Glomerular visceral epithelial cell (primary cell): Measurements from ENCODE around the gene DCUN1D3.
A peak's percentile ranks its signal among the peaks of the same experiment; 100 is the strongest.
"Not testable (repeated sequence)": the region's sequence is repeated elsewhere in the genome, so short reads cannot be mapped to it uniquely, and the experiment has no call there.

ENCODE experiments used
- DNase-seq: peaks from one replicate; pipeline ENCODE4 v3.0.0-alpha.2; 2016; ENCODE audit errors: extremely low spot score

Gene DCUN1D3

DNA sequence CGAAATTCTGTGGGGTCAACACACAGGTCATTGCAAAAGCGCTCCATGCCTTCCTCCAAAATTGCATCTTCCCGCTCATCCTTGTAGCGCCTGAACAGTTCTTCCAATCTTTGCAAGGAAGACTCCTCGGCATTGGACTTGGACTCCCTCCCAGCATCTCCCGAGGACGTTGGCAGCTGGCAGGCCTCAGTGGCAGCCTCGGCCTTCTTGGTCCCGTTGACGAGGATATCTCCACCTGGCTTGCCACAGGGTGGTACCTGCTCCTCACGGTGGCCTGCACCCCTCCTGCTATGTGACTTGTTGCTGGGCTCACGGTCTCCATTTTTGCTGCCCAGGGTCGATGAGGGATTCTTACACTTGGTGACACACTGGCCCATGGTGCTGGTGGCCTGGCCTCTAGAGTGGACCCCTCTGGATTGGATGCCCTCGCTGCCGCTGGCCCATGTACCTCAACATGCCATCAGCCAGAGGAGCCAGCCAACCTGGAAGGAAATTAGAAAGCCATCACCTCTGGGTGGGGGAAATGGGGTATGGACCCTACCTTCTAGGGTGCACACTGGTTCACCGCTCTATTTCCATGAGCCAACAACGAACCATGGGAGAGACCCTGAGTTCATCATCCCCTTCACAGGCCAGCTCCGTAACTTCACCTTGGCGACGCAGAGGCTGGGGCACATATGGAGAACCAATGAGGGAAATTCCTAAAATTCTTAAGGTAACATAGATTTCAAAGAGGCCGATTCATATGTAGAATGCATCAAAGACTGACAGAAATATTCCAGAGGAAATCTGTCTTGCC is 37.8 kb downstream of the DCUN1D3 start:
- DNase-seq = no peak

DNA sequence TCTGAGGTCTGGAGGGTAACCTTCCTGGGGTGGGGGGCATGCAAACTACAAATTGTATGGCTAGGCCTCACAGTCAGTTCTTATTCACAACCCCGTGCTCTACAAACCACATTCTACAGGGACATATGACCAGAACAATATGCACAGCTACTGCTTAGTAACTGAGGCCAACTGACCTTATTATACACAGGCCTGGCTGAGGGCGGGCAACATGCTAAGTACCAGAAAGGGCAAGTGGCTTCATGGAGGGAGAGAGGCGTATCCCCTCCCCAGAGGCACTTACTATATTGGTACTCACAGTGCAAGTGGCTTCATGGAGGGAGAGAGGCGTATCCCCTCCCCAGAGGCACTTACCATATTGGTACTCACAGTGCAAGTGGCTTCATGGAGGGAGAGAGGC is 39.2 kb downstream of the DCUN1D3 start:
- not testable (repeated sequence) for DNase-seq

DNA sequence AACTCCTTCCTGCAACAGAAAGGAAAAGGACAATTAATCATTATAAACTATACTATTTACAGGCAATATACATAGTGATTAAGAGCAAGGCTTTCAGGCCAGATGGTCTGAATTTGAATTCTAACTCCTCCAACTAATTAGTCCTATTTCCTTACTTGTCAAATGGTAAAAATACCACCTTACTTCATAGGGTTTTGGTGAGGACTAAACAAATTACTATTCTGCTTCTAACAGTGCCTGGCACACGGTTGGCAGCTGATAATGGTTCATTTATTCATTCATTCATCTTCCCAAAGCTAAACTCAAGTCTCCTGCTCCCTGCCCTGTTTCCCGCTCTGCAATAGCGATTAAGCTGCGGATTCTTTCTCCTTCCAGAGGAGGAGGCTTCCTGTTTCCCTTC is 39.8 kb downstream of the DCUN1D3 start:
- DNase-seq = no peak

DNA sequence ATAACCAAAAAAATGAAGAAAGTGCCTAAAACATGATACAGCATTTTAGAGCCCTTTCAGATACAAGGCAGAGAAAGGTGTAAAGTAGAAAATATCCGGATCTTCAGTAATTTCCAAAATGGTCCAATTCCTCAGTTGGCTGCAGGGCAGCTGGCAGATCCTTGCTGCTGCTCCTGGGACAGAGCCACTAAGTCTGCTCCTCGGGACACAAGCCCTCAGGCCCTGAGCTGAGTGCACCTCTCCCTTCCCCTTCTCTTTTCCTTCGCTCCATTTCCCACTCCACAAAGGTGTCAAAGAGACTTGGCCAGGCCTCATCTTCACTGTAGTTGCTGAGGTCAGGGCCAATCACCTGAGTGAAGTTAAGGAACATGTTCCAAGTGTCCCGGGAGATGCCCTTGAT is 40.5 kb downstream of the DCUN1D3 start:
- DNase-seq = no peak

DNA sequence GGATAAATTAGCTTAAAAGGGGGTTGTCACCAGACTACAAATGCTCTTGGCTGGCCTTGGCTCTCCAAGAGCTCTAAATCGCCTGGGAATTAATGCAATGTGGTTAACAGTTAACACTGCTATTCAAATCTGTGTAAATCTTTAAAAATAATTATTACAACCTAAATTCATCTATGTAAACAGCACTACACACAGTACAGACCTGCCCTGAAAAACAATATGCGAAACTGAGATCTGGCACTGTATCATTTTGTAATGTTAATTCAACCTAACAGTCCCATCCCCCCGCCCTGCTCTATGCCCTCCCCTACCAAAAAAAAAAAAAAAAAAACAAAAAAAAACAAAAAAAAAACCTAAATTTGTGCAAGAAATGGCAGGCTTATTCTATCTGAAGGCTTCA is 40.9 kb downstream of the DCUN1D3 start:
- no peak for DNase-seq

DNA sequence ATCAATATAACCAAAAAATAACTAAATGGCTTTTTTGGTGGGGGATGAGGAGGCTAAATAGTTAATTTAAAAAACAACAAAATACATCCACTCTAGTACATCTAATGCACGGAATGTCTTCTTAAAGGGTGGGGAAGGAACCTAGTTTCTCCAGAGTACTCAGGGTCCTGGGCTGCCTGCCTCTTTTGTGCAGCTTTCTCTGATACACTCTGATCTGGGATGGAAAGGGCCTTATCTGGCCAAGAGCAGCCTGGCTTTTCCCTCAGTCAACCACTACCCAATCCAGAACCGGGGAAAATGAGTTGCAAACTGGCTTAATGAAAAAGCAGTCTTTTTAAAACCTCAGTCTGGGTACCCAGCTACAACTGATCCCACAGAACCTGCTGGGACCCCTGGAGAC is 42.9 kb downstream of the DCUN1D3 start:
- no peak for DNase-seq

DNA sequence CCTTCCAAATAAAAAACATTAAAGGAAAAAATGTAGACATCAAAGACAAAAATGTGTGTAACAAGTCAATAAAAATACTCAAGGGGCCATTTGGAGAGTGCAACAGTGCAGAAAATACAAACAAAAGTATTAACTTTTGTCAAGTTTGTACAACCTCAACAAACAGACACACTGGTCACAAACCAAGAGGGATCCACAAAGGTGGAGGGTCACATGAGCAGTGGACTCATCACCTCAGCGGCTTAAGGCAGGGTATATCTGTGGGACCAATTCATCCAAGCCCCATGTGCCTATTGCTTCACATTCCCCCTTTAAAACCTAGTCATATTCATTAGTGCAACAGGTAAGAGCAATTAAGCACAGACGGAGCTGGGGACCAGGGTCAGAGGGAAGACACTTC is 45.2 kb downstream of the DCUN1D3 start:
- no peak for DNase-seq

DNA sequence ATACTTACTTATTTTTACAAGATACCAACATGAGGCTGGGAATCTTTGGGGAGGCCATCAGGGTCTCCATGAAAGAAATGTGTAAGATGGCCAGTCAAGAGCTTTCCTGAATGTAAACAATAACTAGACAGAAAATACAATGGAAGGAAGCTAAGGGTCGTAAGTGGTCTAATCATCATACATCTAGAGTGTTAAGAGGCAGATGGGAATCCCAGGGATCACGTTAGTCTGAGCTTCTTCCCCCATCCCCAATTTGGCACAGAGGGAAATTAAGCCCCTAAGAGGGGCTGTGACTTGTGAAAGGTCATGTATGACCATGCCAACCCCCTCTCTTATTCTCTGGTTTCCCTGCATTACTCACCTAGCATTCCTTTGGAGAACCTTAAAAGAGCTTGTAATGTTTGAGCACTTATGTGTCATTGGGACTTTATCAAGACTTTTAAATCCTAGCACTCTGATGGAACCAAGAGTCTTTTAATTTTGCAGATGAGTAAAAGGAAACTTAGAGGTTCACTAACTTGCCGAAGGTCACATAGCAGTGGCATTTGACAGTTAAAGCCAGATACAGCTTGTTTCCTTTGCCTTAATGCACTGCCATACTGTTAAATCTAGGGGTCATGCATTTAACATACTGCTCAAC is 46.1 kb downstream of the DCUN1D3 start:
- DNase-seq = no peak

DNA sequence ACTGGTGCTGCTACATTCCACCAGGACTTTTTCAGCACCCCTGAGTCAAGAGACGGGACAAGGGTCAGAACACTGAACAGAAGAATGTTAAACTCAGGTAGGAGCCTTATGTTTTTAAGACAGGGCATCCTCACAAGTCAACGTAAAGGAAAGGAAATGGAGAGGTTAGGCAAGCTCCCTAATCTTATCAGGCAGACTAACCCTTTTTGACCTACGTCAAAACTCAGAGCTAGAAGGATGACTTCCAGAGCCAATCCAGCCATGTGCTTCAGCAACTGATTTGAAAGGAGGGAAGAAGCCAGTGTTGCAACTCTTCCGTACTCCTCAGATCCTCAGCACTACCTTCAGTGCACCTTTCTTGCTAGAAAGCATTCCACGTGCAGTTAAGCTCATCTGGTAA is 47.0 kb downstream of the DCUN1D3 start:
- DNase-seq = no peak

DNA sequence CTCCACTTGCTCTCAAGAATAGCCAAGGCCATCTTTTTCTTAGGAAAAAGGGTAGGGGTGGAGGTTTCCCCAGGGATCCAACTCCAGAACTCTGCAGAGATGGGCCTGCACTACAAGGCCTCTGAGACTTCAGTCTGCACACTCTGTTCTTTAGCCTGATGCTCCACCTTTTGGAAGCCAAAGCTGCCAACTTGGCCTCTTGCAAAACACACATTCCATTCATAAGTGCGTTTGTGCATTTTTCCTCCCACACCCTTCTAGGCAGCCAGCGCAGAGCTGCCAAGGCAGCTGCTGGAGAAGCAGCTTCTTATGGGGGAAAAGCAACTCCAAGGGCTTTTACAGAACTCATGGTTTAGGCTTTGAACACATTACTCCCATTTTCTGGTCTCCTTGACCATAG is 48.6 kb downstream of the DCUN1D3 start:
- peak; percentile 52 for DNase-seq

DNA sequence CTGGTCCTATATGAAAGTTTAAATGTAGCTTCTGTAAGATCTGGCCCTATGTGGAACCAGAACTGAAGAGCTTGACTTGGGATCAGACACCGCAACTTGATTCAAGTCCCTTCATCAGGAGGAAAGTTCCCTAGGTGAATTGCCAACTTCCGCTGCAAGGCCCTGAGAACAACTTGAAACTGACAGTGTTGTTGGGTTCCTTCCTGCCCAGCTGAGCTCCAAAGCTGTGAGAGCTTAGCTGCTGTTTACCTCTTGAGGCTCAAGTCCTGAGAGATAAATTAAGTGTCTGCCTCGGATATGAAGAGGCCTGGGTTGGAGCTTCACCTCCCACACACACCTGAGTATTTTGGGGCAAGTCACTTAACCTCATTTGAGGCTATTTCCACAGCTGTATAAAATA is 49.2 kb downstream of the DCUN1D3 start:
- DNase-seq = no peak

DNA sequence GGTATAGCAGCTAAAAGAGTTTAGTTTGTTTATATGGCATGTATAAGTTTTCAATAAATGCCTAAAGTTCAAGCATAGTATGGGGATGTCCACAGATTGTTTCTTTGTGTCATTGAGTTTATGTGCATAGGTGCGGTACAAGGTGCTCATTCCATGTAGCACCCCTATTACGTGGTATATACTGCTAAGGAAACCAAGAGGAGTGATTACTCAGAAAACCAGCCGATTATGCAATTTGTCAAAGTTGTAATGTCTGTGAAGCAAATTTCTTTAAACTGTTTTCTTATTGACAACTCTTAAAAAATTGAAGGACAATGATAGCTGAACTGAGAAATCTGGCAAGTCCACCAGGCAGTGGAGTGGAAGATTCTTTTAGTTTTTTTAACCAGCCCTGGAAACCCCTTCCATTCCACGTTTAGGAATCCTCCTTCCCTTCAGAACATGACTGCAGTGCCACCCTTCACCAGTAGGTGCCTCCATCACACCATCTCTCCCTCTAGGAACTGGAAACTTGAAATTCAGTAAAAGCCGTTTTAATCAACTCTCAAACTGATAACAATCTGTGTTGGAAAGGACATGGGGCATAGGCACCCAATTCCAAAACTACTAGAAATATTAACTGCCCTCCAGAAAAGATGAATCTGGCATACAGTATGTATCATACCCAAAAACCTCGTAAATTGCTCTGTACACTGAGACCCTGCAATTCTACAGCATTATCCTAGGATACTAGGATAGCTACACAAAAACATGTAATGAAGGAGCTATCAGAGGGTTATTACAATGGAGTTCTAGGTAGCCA is 50.4 kb downstream of the DCUN1D3 start:
- DNase-seq = peak; percentile 61

DNA sequence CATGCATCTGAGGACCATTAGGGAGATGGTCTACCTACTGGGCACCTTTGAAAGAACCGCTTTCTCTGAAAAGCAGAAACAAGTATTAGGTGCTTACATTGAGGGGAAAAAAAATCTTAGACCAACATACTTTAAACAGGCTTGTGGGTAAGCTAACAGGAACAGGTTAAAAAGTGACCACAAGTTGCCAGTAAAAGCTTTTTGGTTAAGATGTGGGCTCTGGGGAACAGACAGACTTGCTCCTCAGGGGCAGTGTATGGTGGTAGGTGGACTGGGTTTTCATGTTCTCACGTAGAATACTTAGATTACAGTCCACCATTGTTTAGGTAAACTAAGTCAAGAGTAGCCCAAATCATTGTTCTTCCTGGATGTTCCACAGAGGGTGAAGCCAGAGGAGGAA is 52.6 kb downstream of the DCUN1D3 start:
- no peak for DNase-seq

DNA sequence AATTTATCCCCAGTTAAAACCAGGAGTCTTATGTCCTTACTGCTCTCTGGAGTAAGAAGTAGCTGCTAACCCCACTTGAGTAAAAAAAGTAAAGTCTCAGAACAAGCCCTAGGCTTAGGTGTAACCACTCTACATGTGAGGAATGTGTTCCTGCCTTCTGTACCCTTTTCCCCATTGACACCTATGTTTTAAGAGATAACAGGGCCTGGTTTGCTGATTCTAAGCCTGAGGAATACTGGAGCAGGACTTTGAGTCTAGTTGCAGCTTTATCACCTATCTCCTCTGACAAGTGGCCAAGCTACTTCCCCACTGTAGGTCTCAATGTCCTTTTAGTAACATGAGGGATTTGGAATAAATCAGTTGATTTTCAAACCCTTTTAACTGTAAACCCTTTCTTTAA is 53.6 kb downstream of the DCUN1D3 start:
- DNase-seq = no peak

DNA sequence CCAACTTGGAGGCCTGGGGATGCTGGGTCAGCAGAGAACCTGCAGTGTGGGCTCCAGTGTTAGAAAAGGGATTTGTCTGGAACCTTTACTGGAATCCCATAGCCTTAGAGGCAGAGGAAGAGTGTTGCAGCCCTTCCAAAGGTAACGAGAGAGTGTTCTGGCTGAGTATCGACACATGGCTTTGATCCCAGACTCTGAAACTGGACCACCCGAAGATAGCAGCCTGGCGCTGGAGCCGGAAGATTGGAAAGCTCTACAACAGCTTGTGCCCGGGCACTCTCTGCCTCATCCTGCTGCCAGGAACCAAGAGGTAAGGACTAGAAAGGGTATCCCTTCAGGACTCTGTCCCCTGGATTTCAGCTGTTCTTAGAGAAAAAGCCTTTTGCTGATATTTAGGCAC is 54.1 kb downstream of the DCUN1D3 start:
- no peak for DNase-seq

DNA sequence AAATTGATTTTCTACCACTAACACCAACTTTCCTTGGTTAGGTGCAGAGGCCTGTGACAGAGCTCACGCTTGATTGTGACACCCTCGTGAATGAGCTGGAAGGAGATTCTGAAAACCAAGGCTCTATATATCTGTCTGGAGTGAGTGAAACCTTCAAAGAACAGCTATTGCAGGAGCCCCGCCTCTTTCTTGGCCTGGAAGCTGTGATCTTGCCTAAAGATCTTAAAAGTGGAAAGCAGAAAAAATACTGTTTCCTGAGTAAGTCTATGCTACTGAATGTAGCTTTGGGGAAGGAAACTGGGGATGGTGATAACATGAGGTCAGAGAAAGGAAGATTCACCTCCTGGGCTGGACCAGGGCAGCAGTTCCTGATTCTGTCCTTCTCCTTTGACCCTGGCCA is 55.6 kb downstream of the DCUN1D3 start:
- DNase-seq = no peak

DNA sequence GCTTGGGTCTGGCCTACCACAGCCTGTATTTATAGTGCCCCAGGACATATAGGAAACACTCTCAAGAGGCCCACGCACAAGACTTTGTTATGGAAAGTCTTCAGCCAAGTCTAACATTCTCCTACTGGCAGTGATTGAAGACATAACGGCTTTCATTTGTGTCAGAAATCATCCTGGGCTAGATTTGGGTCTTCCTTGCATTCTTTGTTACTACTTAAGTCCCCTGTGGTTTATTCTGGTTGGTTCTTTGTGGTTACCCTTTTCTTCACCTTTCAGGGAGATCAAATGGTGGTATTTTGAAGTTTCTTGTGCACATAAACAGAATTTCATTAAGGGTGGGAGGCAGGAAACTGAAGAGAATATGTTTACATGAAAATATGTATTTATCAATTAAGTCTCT is 56.1 kb downstream of the DCUN1D3 start:
- no peak for DNase-seq

DNA sequence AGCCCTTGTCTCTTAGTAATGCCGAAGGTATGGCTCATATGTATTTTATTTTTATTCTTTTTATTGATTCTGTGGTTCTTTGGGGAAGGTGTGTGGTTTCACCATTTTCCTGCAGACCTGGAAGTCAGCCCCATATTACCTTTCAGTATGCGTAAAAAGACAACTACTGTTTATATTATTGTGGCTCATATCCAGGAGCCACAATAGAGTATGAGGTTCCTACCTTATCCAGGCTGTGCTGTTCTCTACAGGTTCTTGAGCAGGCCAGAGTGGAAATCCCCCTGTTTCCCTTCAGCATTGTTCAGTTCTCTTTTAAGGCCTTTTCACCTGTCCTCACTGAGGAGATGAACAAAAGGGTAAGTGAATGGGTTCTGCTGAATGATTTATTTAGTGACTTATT is 60.7 kb downstream of the DCUN1D3 start:
- no peak for DNase-seq

DNA sequence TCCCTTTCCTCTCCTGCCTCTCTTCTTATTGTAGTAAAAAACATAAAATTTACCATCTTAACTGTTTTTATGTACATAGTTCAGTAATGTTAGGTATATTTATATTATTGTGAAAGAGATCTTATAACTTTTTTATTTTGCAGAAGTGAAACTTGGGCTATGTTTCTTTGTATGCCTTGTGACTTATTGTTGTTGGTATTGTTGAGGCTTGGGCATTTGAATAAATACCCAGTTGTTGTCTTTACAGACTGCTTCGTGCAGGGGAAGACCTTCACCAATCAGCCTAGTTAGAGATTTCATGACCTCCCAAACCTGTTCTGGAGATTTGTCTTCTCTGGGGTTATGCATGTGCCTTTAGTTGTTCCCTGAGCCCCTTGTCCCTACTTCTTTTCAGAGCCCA is 61.9 kb downstream of the DCUN1D3 start:
- no peak for DNase-seq

DNA sequence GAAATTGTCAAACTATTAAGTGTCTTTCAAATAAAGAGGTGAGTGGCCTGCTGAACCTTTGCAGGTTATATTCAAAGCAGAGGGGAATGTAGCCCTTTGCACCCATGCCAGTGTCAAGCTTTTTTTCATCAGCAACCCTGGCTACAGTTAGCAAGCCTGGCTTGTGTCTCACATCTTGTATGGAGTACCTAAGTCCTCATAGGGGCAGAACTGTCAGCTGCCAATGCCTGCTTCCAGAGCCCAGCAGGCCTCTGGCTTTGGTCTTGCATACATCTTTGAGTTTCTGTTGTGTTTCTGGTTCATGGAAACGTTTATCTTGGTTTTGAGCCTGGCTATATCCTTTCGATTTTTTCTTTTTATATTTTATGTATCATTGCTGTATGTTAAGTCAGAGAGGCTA is 67.1 kb downstream of the DCUN1D3 start:
- DNase-seq = no peak

DNA sequence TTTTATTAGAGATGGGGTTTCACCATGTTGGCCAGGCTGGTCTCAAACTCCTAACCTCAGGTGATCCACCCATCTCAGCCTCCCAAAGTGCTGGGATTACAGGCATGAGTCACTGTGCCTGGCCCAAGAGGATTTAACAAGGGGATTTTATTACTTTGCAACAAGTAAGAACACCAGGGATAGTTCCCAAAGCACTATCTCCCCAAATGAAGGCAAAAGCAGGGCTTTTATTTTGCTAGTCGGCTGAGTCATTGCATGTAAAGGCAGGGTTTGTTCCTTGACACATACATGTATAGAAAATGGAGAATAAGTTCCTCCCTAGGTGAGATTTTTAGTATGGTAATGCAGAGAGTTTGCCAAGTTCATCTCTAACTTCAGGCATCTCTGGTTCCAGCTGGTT is 69.8 kb downstream of the DCUN1D3 start:
- no peak for DNase-seq

DNA sequence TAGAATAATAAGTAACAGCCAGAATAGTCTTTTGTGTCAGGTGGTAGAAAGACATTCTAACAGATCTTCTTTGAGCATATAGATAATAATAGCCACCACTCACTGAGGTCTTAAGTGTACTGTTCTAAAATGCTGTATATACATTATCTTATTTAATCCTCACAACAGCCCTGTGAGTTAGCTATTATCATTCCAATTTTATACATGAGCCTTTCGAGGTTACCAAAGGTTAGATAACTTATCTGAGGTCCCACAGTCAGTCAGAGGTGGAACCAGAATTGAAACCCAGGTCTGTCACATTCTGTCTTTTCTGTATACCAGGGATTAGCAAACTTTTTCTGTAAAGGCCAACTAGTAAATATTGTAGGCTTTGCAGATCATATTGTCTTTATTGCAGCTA is 70.6 kb downstream of the DCUN1D3 start:
- no peak for DNase-seq

DNA sequence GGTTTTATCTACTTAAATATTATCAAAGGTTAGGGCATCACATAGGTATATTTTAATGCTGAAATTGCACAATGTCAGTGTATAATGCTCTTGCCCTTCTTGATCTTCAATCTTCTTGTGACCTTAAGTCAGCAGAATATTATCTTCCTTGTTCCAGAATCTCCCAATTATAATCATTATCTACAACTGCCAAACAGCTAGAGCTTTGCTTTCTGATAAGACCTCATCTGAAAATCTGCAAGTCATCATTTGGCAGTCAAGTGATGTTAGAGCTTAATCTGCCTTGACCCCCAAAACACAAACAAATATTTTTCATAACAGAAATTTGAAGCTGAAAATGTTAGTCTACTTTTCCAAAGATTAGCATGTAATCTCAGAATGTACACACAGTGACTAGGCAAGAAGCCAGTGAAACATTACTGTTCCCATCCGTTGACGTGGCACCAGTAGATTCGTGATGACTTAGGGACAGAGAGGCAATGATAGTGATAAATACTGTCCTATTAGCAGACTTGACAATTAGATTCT is 74.1 kb downstream of the DCUN1D3 start:
- DNase-seq = no peak
